HG03097 (cell line): ENCODE measurements around the gene SLC9A6.
A peak's percentile ranks its signal among the peaks of the same experiment; 100 is the strongest.

Experiments
- ATAC-seq: cut with Tn5 transposase; IDR thresholded peaks from one replicate; pipeline ENCODE4 v1.9.1; 2021; ENCODE audit not compliant: unreplicated experiment, low FRiP score

Gene SLC9A6

GRCh38 chrX:135985157-135985972 is at the start of gene SLC9A6:
Gene SLC9A6, plus strand, starts transcription at chrX:135985435. Its CDS starts 224 bp downstream, at chrX:135985659.
- ATAC-seq, result peak; percentile 68

- ATAC-seq, result no peak
These were observed 40.7 kb upstream of the SLC9A6 start for GRCh38 chrX:135944486-135944885.

GRCh38 chrX:135951291-135951690 is 33.9 kb upstream of the SLC9A6 start:
- no peak for ATAC-seq

- ATAC-seq, result peak; percentile 35
These were observed 12.1 kb upstream of the SLC9A6 start for GRCh38 chrX:135973025-135973547.

- ATAC-seq, result peak; percentile 70
These were observed 11.5 kb upstream of the SLC9A6 start, which contains the start of gene MMGT1 for GRCh38 chrX:135973548-135974278. Gene MMGT1, minus strand, starts transcription at chrX:135973988. Its CDS starts 313 bp downstream, at chrX:135973675.

- no peak for ATAC-seq
These were observed 10.9 kb upstream of the SLC9A6 start for GRCh38 chrX:135974279-135974856.

GRCh38 chrX:135975421-135975820 is 9.8 kb upstream of the SLC9A6 start:
- ATAC-seq, result no peak

GRCh38 chrX:135977611-135978010 is 7.6 kb upstream of the SLC9A6 start:
- no peak for ATAC-seq

GRCh38 chrX:135981010-135981409 is 4.2 kb upstream of the SLC9A6 start:
- no peak for ATAC-seq

- ATAC-seq, result no peak
These were observed 3.6 kb upstream of the SLC9A6 start for GRCh38 chrX:135981668-135982067.

GRCh38 chrX:135982860-135983259 is 2.4 kb upstream of the SLC9A6 start:
- no peak for ATAC-seq

GRCh38 chrX:135984256-135984655 is 979 bp upstream of the SLC9A6 start:
- ATAC-seq, result no peak

- no peak for ATAC-seq
These were observed 461 bp upstream of the SLC9A6 start for GRCh38 chrX:135984791-135985156.

- no peak for ATAC-seq
These were observed 707 bp downstream of the SLC9A6 start for GRCh38 chrX:135985973-135986310.

GRCh38 chrX:135988245-135988644 is 3.0 kb downstream of the SLC9A6 start:
- no peak for ATAC-seq

- ATAC-seq, result no peak
These were observed 29.8 kb downstream of the SLC9A6 start for GRCh38 chrX:136015016-136015415.

GRCh38 chrX:136016881-136017280 is 31.6 kb downstream of the SLC9A6 start:
- ATAC-seq, result no peak

- no peak for ATAC-seq
These were observed 34.0 kb downstream of the SLC9A6 start for GRCh38 chrX:136019226-136019625.

- ATAC-seq, result peak; percentile 85
These were observed 35.9 kb downstream of the SLC9A6 start for GRCh38 chrX:136021160-136021559.

GRCh38 chrX:136021903-136022302 is 36.7 kb downstream of the SLC9A6 start:
- ATAC-seq, result peak; percentile 45

- ATAC-seq, result no peak
These were observed 39.9 kb downstream of the SLC9A6 start for GRCh38 chrX:136025091-136025490.
